GM18861 (cell line): ENCODE measurements around the gene LRP1.

Experiments used
- ATAC-seq: cut with Tn5 transposase; IDR thresholded peaks from one replicate; pipeline ENCODE4 v1.9.1; 2021; ENCODE audit not compliant: unreplicated experiment

Gene LRP1

GRCh38 chr12:57208631-57209282, 80.5 kb downstream of the LRP1 start:
- no peak for ATAC-seq

- no peak for ATAC-seq
Measured at GRCh38 chr12:57209916-57210315, 81.6 kb downstream of the LRP1 start.

GRCh38 chr12:57210461-57210860, 82.2 kb downstream of the LRP1 start:
- ATAC-seq = no peak

DNA sequence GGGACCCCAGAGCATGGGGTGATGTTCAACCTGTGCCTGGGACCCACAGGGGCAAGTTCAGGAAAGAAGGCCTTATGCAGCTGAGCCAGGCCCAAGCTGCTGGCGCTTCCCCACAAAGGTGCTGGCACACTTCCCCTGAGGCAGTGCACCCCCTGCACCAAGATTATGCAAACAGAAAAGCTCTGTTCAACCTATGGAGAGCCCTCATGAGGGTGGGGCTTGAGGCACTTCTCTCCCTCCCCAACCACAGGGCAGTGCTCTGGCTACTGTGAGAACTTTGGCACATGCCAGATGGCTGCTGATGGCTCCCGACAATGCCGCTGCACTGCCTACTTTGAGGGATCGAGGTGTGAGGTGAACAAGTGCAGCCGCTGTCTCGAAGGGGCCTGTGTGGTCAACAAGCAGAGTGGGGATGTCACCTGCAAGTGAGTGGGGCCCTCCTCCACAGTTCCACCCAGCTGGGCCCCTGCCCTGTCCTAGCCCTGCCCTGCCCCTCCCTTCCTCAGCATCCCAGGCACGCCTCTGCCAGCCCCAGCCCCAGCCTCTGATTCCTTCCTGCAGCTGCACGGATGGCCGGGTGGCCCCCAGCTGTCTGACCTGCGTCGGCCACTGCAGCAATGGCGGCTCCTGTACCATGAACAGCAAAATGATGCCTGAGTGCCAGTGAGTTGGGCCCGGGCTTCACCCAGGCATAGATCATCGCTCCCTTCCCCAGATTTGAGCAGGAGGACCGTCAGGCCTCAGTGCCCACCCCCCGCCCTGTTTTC, 82.8 kb downstream of the LRP1 start:
- ATAC-seq = no peak

DNA sequence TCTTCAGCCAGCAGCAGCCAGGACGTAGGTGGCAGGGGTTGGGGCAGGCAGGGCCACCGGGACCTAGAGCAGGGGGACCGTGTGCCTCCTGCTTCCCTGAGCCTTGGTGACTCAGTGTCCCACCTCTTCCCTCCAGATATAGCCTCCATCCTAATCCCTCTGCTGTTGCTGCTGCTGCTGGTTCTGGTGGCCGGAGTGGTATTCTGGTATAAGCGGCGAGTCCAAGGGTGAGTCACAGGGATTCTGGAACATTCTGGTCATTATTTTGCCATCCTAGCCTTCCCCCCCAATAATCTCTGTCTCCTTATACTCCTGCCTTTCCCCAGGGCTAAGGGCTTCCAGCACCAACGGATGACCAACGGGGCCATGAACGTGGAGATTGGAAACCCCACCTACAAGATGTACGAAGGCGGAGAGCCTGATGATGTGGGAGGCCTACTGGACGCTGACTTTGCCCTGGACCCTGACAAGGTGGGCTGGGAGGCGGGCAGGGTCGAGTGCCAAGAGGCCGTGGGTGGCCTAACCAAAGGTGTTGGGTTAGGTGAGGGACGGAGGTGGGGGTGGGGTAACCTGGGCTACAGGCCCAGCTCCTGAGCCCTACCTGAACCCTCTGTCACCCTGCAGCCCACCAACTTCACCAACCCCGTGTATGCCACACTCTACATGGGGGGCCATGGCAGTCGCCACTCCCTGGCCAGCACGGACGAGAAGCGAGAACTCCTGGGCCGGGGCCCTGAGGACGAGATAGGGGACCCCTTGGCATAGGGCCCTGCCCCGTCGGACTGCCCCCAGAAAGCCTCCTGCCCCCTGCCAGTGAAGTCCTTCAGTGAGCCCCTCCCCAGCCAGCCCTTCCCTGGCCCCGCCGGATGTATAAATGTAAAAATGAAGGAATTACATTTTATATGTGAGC, 83.8 kb downstream of the LRP1 start:
- no peak for ATAC-seq

DNA sequence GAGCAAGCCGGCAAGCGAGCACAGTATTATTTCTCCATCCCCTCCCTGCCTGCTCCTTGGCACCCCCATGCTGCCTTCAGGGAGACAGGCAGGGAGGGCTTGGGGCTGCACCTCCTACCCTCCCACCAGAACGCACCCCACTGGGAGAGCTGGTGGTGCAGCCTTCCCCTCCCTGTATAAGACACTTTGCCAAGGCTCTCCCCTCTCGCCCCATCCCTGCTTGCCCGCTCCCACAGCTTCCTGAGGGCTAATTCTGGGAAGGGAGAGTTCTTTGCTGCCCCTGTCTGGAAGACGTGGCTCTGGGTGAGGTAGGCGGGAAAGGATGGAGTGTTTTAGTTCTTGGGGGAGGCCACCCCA, 84.4 kb downstream of the LRP1 start:
- ATAC-seq = no peak

DNA sequence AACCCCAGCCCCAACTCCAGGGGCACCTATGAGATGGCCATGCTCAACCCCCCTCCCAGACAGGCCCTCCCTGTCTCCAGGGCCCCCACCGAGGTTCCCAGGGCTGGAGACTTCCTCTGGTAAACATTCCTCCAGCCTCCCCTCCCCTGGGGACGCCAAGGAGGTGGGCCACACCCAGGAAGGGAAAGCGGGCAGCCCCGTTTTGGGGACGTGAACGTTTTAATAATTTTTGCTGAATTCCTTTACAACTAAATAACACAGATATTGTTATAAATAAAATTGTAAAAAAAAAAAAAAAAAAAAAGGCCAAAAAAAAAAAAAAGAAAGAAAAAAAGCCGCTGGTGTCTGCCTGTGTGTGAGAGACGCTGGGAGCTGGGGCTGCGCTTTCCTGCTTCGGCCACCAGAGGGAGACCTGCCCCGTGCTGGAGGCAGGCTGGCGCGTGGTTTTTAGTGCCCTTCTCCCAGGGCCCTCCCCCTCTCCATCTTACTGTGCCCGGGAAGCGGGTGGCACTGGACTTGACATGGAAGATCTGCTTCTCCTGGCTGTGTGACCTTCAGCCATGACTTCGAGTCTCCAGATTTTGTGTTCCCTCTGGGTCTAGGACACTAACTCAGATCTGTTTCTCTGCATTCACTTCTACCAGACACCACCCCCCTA, 84.9 kb downstream of the LRP1 start:
- peak; percentile 40 for ATAC-seq

DNA sequence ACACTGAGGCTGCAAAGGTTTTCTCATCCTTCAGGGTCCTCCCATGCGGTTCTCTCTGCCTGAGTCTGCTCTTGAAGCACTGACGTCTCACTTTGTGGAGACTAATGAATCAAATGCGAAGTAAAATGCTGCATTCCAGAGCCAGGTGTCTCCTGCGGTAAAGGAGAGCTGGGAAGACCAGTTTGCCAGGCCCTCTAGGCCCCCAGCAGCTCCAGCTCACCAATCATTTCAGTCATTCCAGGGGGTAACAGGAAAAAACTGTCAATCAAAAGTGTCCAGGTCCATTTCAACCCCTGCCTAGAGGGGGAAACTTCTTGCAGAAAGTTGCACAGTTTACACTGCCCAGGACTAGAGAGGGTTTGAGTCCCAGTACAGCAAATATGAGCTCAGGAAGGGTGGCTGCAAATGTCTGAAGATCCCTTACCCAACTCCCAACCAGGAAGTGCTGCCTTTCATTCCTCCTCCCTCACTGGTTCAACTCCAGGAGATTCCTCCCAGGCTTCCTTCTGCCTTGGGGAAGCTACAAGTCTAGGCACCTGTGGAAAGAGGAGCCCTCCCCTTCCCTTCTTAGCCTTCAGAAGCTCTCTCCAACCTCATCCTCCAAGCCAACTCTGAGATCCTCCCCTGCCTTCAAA, 85.6 kb downstream of the LRP1 start:
- no peak for ATAC-seq

DNA sequence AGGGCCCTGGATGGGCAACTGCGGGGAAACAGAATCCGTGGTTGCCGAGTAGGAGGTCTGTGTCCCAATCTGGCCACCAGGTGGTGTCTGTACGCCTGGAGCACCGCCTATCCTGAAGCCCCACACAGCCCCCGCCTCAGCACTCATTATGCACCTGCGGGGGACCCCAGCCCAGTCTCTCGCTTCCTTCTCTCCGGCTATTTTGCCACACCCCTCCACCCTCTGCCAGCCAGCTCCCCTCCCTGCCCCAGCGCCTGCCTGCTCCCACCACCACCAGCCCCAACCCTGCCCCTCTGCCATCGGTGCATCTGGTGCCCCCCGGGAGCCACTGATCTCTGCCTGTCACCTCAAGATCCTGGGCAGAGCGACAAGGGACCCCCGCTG, 86.1 kb downstream of the LRP1 start:
- ATAC-seq = no peak

DNA sequence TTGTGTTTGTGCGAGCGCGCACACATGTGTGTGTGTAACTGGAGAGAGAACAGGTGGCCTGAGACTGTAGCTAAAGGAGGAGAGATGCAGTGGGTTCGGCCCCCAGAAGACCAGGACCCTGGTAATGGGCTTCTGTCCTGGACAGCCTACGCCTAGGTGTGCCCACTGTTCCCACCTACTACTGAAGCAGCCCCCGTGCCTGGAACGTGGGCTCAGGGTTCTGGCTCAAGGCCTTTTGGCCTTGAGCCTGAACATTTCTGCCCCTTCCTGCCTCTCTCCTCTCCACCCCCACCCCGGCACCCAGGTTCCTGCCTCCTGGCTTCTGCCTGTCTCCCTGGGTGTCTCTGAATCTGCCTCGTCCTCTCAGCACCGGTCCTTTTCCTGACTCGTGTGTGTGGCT, 86.8 kb downstream of the LRP1 start:
- no peak for ATAC-seq

DNA sequence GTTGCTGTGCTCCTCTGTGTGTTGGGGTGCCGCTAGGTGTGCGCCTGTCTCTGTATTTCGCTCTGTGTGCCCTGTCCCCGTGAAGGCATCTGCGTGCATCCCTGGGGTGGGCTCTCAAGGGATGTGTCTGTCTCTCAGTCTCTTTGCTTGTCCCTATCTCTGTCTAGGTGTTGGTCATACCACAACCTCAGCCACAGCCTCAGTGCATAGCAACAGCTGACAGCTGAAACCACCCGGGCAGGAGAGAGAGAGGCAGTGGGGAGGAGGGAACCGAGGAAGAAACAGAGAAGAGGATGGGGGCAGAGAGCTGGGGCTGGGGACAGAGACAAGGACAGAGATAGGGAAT, 87.4 kb downstream of the LRP1 start:
- ATAC-seq = no peak

GRCh38 chr12:57216014-57216911, 88.0 kb downstream of the LRP1 start, which contains the start of gene NXPH4:
TSS of gene NXPH4 (plus strand) at chr12:57216794. CDS start at chr12:57216970, 176 bp downstream.
- no peak for ATAC-seq

DNA sequence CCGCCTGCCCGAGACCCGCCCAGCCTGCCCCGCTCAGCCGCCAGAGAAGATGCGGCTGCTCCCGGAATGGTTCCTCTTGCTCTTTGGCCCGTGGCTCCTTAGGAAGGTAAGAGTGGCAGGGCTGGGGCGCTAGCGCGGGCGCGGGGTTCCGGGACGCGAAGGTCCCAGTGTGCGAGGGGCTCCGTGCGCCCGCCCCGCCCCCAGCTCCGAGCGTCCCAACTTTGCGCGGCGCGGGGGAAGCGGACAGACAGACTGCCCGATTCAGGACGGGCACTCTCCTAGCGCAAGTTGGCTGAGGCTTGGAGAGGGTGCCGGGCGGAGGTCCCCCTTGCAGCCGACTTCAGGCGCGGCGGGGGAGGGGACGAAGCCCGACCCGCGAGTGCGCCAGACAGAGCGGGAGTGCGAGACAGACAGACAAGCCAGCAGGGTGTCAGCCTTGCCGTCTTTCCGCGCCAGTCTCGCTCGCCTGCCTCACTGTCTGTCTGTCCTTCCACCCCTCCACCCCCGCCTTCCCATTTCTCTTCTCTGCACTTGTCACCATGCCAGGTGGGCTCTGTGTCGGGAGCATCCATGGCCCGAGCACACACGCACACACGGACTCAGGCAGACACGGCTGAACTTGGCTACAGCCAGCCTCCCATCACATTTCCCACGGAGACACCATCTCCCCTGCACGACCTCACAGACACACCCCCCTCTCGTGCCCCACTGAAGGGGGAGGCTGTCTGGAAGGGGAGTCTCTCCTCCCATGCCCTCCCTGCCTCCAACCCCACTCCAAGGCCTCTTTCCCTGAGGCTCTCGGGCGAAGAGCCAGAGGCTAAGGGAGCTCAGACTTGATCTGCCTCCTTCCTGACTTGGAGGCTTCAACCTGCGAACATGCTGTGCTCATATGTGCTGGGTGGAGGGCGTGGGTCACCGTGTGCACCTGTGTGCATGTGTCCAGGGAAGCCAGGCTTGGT, 88.9 kb downstream of the LRP1 start:
- no peak for ATAC-seq

GRCh38 chr12:57218030-57218853, 90.0 kb downstream of the LRP1 start:
- ATAC-seq = no peak

DNA sequence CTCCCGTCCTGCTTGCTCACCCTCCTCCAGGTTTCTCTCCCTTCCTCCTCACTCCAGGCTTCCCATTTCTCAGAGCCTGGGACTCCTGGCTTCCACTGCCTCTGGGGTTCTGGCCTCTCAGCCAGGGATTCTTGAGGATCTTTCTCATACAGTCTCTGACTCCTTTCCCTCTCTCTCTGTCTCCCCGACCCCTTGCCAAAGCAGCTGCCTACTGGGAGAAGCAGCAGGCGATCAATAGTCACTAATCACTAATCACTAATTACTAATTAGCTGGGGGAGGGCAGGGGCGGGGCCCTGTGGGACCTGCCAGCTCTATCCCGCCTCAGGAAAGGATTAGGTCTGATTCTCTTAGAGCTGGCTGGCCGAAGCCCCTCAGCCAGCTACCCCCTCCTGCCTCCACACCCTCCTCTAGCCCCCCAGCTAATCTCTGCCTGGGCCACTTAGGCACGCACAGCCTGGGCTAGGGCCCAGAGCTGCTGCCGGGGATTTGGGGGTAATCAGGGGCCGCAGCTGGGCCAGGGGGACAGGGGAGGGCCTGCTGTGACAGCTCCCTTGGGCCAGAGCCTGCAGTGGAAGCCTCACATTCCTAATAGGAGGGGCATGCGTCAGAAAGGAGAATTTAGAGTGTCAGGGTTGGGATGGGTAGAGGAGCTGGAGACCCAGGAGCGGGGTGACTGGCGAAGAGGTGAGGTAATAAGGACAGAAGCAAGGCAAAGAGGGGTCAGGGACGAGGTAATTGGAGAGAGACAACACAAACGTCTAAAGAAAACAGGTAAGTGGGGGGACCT, 91.1 kb downstream of the LRP1 start:
- ATAC-seq = no peak

GRCh38 chr12:57219993-57220754, 91.9 kb downstream of the LRP1 start:
- ATAC-seq = no peak
